Prostate gland (tissue), 2 donors: ENCODE results near the gene CERS6.

Source experiments
- CTCF ChIP-seq, 4 experiments: fragments of 200-600 bp in 2 of 4; fragments of 450-650 bp in 2 of 4; sonication (generic) in 2 of 4; IDR thresholded peaks; 1 replicate in 3 of 4; 2 replicates in 1 of 4; pipeline ENCODE4 v1.5.1; 2016 to 2019; ENCODE audit warnings: antibody characterized with exemption in 4 of 4, mild to moderate bottlenecking in 2 of 4, moderate library complexity in 2 of 4
- POLR2A ChIP-seq: fragments of 450-650 bp; IDR thresholded peaks from one replicate; pipeline ENCODE4 v1.6.1; 2016; ENCODE audit warnings: antibody characterized with exemption, mild to moderate bottlenecking

GRCh38 chr2:168482269-168482668, 26.2 kb downstream of the CERS6 start:
- TF ChIP-seq CTCF (IDR thresholded peaks at IDR 0.05) (no peak), POLR2A (no peak)
